B cell (primary cell): ENCODE measurements around the gene HBS1L. TPM values are rescaled to one million over a fixed set of nuclear protein-coding genes. Genes with fewer than 3 reads are reported as not detected.

Experiments
- ATAC-seq: fragments of 200-7000 bp; cut with Tn5 transposase; one replicate; pipeline ENCODE4 v1.10.0; 2021; ENCODE audit warnings: low read depth, mild to moderate bottlenecking, moderate number of reproducible peaks, moderate library complexity
- CTCF ChIA-PET: fragments of 350-600 bp; sonication (Branson Sonifier 250); formaldehyde crosslinking; loops from one replicate; lab custom pipeline; 2021; ENCODE audit warnings: antibody characterized with exemption, inconsistent platforms; lab: Charles Lee
- POLR2A ChIA-PET: fragments of 350-600 bp; sonication (Branson Sonifier 250); formaldehyde crosslinking; loops from one replicate; lab custom pipeline; 2021; ENCODE audit warnings: antibody characterized with exemption; lab: Charles Lee
- DNase-seq: peaks from one replicate; pipeline ENCODE4 v3.0.0; 2013
- H2AFZ ChIP-seq: 2 replicates; pipeline ENCODE4 v1.6.1; 2012; ENCODE audit warnings: mild to moderate bottlenecking, low read depth, low read length; ENCODE audit not compliant: insufficient read depth, poor library complexity, severe bottlenecking
- H3K27ac ChIP-seq, 2 donors: 1 replicate in 1 of 2; 2 replicates in 1 of 2; pipeline ENCODE4 v1.5.1; 2012 to 2013; ENCODE audit warnings: low read length in 2 of 2, mild to moderate bottlenecking in 2 of 2, moderate library complexity in 1 of 2
- H3K27me3 ChIP-seq, 4 experiments: fragments of 200-600 bp in 1 of 4; sonication (generic) in 1 of 4; replicated peaks in 1 of 4; 1 replicate in 2 of 4; 2 replicates in 2 of 4; pipeline versions ENCODE4 v1.6.1 to v1.7.0; 2013 to 2016; ENCODE audit warnings: low read length in 3 of 4, mild to moderate bottlenecking in 2 of 4, mixed read lengths in 1 of 4, moderate library complexity in 1 of 4; ENCODE audit not compliant: insufficient read depth in 4 of 4, control insufficient read depth in 3 of 4; ENCODE audit errors: control extremely low read depth in 1 of 4
- H3K36me3 ChIP-seq, 2 experiments: replicated peaks in 1 of 2; 1 replicate in 1 of 2; 2 replicates in 1 of 2; pipeline versions ENCODE4 v1.6.1 to v1.7.1; 2013; ENCODE audit warnings: low read length in 1 of 2; ENCODE audit not compliant: insufficient read depth in 2 of 2, control insufficient read depth in 1 of 2; ENCODE audit errors: control extremely low read depth in 1 of 2, extremely low read depth in 1 of 2
- H3K4me1 ChIP-seq, 2 donors: fragments of 200-600 bp in 1 of 2; sonication (generic) in 1 of 2; 1 replicate in 1 of 2; 2 replicates in 1 of 2; pipeline versions ENCODE4 v1.5.1 to v1.6.1; 2013 to 2017; ENCODE audit warnings: low read length in 2 of 2; ENCODE audit not compliant: control insufficient read depth in 2 of 2, insufficient read depth in 2 of 2
- H3K4me2 ChIP-seq: replicated peaks from 2 replicates; pipeline ENCODE3; 2012; ENCODE audit warnings: mild to moderate bottlenecking, low read depth, low read length; ENCODE audit not compliant: poor library complexity, severe bottlenecking
- H3K4me3 ChIP-seq, 5 experiments: fragments of 200-600 bp in 1 of 5; sonication (generic) in 1 of 5; 1 replicate in 3 of 5; 2 replicates in 2 of 5; pipeline versions ENCODE4 v1.5.1 to v1.7.0; 2011 to 2016; ENCODE audit warnings: low read length in 4 of 5, mild to moderate bottlenecking in 4 of 5, low read depth in 2 of 5, control low read depth in 1 of 5, moderate library complexity in 1 of 5; ENCODE audit not compliant: insufficient read depth in 1 of 5; ENCODE audit errors: control extremely low read depth in 1 of 5, extremely low read depth in 1 of 5
- H3K79me2 ChIP-seq: fragments of 200-600 bp; sonication (generic); one replicate; pipeline ENCODE4 v1.6.0; 2016; ENCODE audit warnings: low read length; ENCODE audit not compliant: control insufficient read depth, insufficient read depth
- H3K9ac ChIP-seq: fragments of 200-600 bp; sonication (generic); 2 replicates; pipeline ENCODE4 v1.6.1; 2017; ENCODE audit warnings: mild to moderate bottlenecking, low read length, moderate library complexity
- H3K9me3 ChIP-seq, 3 donors: one replicate each; pipeline versions ENCODE4 v1.6.1 to v1.7.1; 2013; ENCODE audit warnings: low read length in 2 of 3; ENCODE audit not compliant: control insufficient read depth in 2 of 3, insufficient read depth in 1 of 3; ENCODE audit errors: control extremely low read depth in 1 of 3
- H4K20me1 ChIP-seq: 2 replicates; pipeline ENCODE4 v1.6.0; 2012; ENCODE audit warnings: mild to moderate bottlenecking, low read length; ENCODE audit not compliant: insufficient read depth, control insufficient read depth, poor library complexity, severe bottlenecking
- H3K27ac Mint-ChIP-seq: one replicate; pipeline ENCODE4 v1.8.0; 2021; ENCODE audit warnings: mixed read lengths
- H3K27me3 Mint-ChIP-seq: one replicate; pipeline ENCODE4 v1.8.0; 2021; ENCODE audit warnings: mixed read lengths
- H3K4me1 Mint-ChIP-seq: one replicate; pipeline ENCODE4 v1.8.0; 2021; ENCODE audit warnings: mixed read lengths
- H3K4me3 Mint-ChIP-seq: one replicate; pipeline ENCODE4 v1.8.0; 2021; ENCODE audit warnings: mixed read lengths
- H3K9me3 Mint-ChIP-seq: one replicate; pipeline ENCODE4 v1.8.0; 2022; ENCODE audit warnings: mixed read lengths; ENCODE audit not compliant: insufficient read depth
- CTCF ChIP-seq: fragments of 200-600 bp; IDR thresholded peaks from one replicate; pipeline ENCODE4 v1.8.0; 2022; ENCODE audit warnings: antibody characterized with exemption, mild to moderate bottlenecking
- EZH2 ChIP-seq: IDR thresholded peaks from 2 replicates; pipeline ENCODE4 v1.6.1; 2012; ENCODE audit warnings: borderline replicate concordance, low read depth, mild to moderate bottlenecking, moderate library complexity, low read length; ENCODE audit not compliant: insufficient read depth, poor library complexity, severe bottlenecking
- WGBS: methylation state at CpG from one replicate; pipeline ENCODE4 v1.1.5; 2013; ENCODE audit warnings: missing lambda C conversion rate; ENCODE audit not compliant: insufficient coverage; 5-methylcytosine and 5-hydroxymethylcytosine counted together
- intact Hi-C: fragments of 100-400 bp; cut with micrococcal nuclease; formaldehyde crosslinking; loops from one replicate; pipeline ENCODE4 v1.10.0; 2022
- polyA plus RNA-seq: library from polyadenylated mRNA; depleted of rRNA; stranded (reverse); fragments of >200 nt; gene quantifications from 2 replicates; pipeline ENCODE4 v1.2.3, GENCODE V29; 2012
- total RNA-seq, 2 donors: library from RNA; stranded (reverse); fragments of 120-200 nt in 1 of 2; gene quantifications; 1 replicate in 1 of 2; 2 replicates in 1 of 2; pipeline versions ENCODE4 v1.2.3 to v1.2.4, GENCODE V29; 2013 to 2022

HBS1L gene
- total and polyA plus RNA-seq, 2 donors (not counting 1 experiment from before 2014, with no cell fraction given), result 10.3 to 58.2 TPM

GRCh38 chr6:134910593-134910935 lies 144.1 kb downstream of the HBS1L start:
- DNase-seq (no peak), ATAC-seq (no peak)
- Histone ChIP-seq H3K4me3 (no peak overlapping the region), H4K20me1 (no peaks in the 10 kb centered on the region), H3K79me2 (no peaks in the 10 kb centered on the region), H3K4me2 (no peak overlapping the region), H3K4me1 (no peaks in the 10 kb centered on the region), H2AFZ (no peak overlapping the region), H3K27ac (no peak overlapping the region), H3K9me3 (no peaks in the 10 kb centered on the region), H3K27me3 (peaks cover 0 to 7% (median 0%) of the 10 kb centered on the region in 4 experiments), H3K9ac (no peak overlapping the region), H3K36me3 (no peaks in the 10 kb centered on the region)
- no CpG with 5 or more reads among the region's 1 CpG for WGBS
- H3K4me1 Mint-ChIP-seq, result no peaks in the 10 kb centered on the region
- peaks cover 8% of the 10 kb centered on the region for H3K27me3 Mint-ChIP-seq
- H3K9me3 Mint-ChIP-seq, result no peaks in the 10 kb centered on the region
- TF ChIP-seq EZH2, result no peak
- TF ChIP-seq CTCF, result no peak
- no peak overlapping the region for H3K27ac Mint-ChIP-seq
- intact Hi-C loops, result no loop called here
- H3K4me3 Mint-ChIP-seq, result no peak overlapping the region
- ChIA-PET CTCF (no interaction called here), POLR2A (no interaction called here)

Other genes starting within 250 kb of the HBS1L start
- 0.49 and 1.6 TPM in 2 replicates for gene ALDH8A1, start 104.7 kb downstream of the HBS1L start, total RNA-seq
- gene ALDH8A1, start 104.7 kb downstream of the HBS1L start, polyA plus RNA-seq, result 0.87 and 1.1 TPM in 2 replicates
- 1.1 and 1.4 TPM in 2 replicates for gene MYB, start 126.5 kb upstream of the HBS1L start, total RNA-seq
- 0.45 and 0.46 TPM in 2 replicates for gene MYB, start 126.5 kb upstream of the HBS1L start, polyA plus RNA-seq